Activated CD4-positive, alpha-beta T cell treated with anti-CD3 and anti-CD28 coated beads, Interleukin-2, amount 50 U/mL, for 4 hours (primary cell): Measurements from ENCODE around the gene POLG2.
"Not testable (repeated sequence)": the region's sequence is repeated elsewhere in the genome, so short reads cannot be mapped to it uniquely, and the experiment has no call there.

ENCODE experiments used
- DNase-seq, 2 experiments: peaks; one replicate each; pipeline ENCODE4 v3.0.0-alpha.2; 2020

Gene POLG2

GRCh38 chr17:64480951-64481350 lies 15.9 kb downstream of the POLG2 start:
- no peak for DNase-seq

- DNase-seq, result no peak
Measured at GRCh38 chr17:64477849-64478248, 19.0 kb downstream of the POLG2 start.

GRCh38 chr17:64472564-64472963 lies 24.3 kb downstream of the POLG2 start:
- no peak for DNase-seq

GRCh38 chr17:64471440-64471839 lies 25.4 kb downstream of the POLG2 start:
- no peak for DNase-seq

- DNase-seq, result no peak
Measured at GRCh38 chr17:64470625-64471024, 26.2 kb downstream of the POLG2 start.

GRCh38 chr17:64466834-64467233 lies 30.0 kb downstream of the POLG2 start:
- DNase-seq, result not testable (repeated sequence)

GRCh38 chr17:64466019-64466735 lies 30.7 kb downstream of the POLG2 start:
- DNase-seq, result no peak

GRCh38 chr17:64461788-64462187 lies 35.1 kb downstream of the POLG2 start:
- no peak for DNase-seq

- DNase-seq, result no peak
Measured at GRCh38 chr17:64460955-64461354, 35.9 kb downstream of the POLG2 start.

- DNase-seq, result not testable (repeated sequence)
Measured at GRCh38 chr17:64459818-64460217, 37.0 kb downstream of the POLG2 start.

GRCh38 chr17:64459284-64459747 lies 37.5 kb downstream of the POLG2 start:
- DNase-seq, result no peak

GRCh38 chr17:64458756-64459155 lies 38.1 kb downstream of the POLG2 start:
- no peak for DNase-seq

- DNase-seq, result no peak
Measured at GRCh38 chr17:64457156-64457555, 39.7 kb downstream of the POLG2 start.

- no peak for DNase-seq
Measured at GRCh38 chr17:64455993-64456885, 40.6 kb downstream of the POLG2 start.

- no peak for DNase-seq
Measured at GRCh38 chr17:64449545-64449944, 47.3 kb downstream of the POLG2 start.

- no peak for DNase-seq
Measured at GRCh38 chr17:64448665-64449512, 48.0 kb downstream of the POLG2 start, which contains the start of gene MILR1. TSS of gene MILR1 (plus strand) at chr17:64449115. CDS start at chr17:64449169, 54 bp downstream.

GRCh38 chr17:64447526-64447925 lies 49.3 kb downstream of the POLG2 start:
- no peak for DNase-seq

GRCh38 chr17:64443086-64443760 lies 53.6 kb downstream of the POLG2 start:
- DNase-seq, result no peak

- no peak for DNase-seq
Measured at GRCh38 chr17:64442541-64442971, 54.3 kb downstream of the POLG2 start.

- DNase-seq, result no peak
Measured at GRCh38 chr17:64441772-64442540, 54.9 kb downstream of the POLG2 start.

- DNase-seq, result no peak
Measured at GRCh38 chr17:64439956-64440355, 56.9 kb downstream of the POLG2 start.
